ENCODE data around the gene UNC5C.

UNC5C gene

GRCh38 chr4:95290702-95291101 lies 258.1 kb downstream of the UNC5C start:
- H4K20me1 ChIP-seq (ENCODE audit: insufficient read depth): no peaks in the 10 kb centered on the region
- peaks cover 78% of the 10 kb centered on the region for H3K4me1 ChIP-seq (ENCODE audit: low read depth, poor library complexity, severe bottlenecking)
- no peaks in the 10 kb centered on the region for H3K36me3 ChIP-seq (ENCODE audit: insufficient read depth)
- peak overlapping the region; percentile 4; the same call in 1 of the 2 replicates for H3K27ac ChIP-seq
- H3K4me3 ChIP-seq (IDR thresholded peaks at IDR 0.05; ENCODE audit: insufficient read depth, low read depth, low read length): no peak overlapping the region
- no peak overlapping the region for H3K9ac ChIP-seq
- H3K79me2 ChIP-seq (ENCODE audit: insufficient read depth, low read depth): no peaks in the 10 kb centered on the region
- peak overlapping the region; percentile 87 for H3K4me2 ChIP-seq
- H3K27me3 ChIP-seq (ENCODE audit: insufficient read depth, low read depth): no peaks in the 10 kb centered on the region
- no peak overlapping the region for H2AFZ ChIP-seq (ENCODE audit: low read depth)
- no peak for TF ChIP-seq CTCF (conservative IDR thresholded peaks at IDR 0.05; ENCODE audit: low read depth, low read length)

- no peaks in the 10 kb centered on the region for H3K79me2 ChIP-seq (ENCODE audit: insufficient read depth, low read depth)
- no peaks in the 10 kb centered on the region for H3K27me3 ChIP-seq (ENCODE audit: insufficient read depth, low read depth)
- H3K9ac ChIP-seq: no peak overlapping the region
- H3K36me3 ChIP-seq (ENCODE audit: insufficient read depth): no peaks in the 10 kb centered on the region
- peak overlapping the region; percentile 87; the same call in 1 of the 2 replicates for H3K4me2 ChIP-seq
- H3K27ac ChIP-seq: no peak overlapping the region
- H3K4me3 ChIP-seq (IDR thresholded peaks at IDR 0.05; ENCODE audit: insufficient read depth, low read depth, low read length): no peak overlapping the region
- no peak for TF ChIP-seq CTCF (conservative IDR thresholded peaks at IDR 0.05; ENCODE audit: low read depth, low read length)
- no peaks in the 10 kb centered on the region for H4K20me1 ChIP-seq (ENCODE audit: insufficient read depth)
- no peak overlapping the region for H2AFZ ChIP-seq (ENCODE audit: low read depth)
- peaks cover 84% of the 10 kb centered on the region for H3K4me1 ChIP-seq (ENCODE audit: low read depth, poor library complexity, severe bottlenecking)
These were observed 259.6 kb downstream of the UNC5C start for GRCh38 chr4:95289028-95289634.

GRCh38 chr4:95288552-95288951 lies 260.2 kb downstream of the UNC5C start:
- Histone ChIP-seq H4K20me1 (ENCODE audit: insufficient read depth) (no peaks in the 10 kb centered on the region), H3K27me3 (ENCODE audit: insufficient read depth, low read depth) (no peaks in the 10 kb centered on the region), H3K4me1 (ENCODE audit: low read depth, poor library complexity, severe bottlenecking) (peaks cover 81% of the 10 kb centered on the region), H2AFZ (ENCODE audit: low read depth) (no peak overlapping the region), H3K36me3 (ENCODE audit: insufficient read depth) (no peaks in the 10 kb centered on the region), H3K4me3 (IDR thresholded peaks at IDR 0.05; ENCODE audit: insufficient read depth, low read depth, low read length) (no peak overlapping the region), H3K4me2 (no peak overlapping the region; the same call in 1 of the 2 replicates), H3K9ac (no peak overlapping the region), H3K79me2 (ENCODE audit: insufficient read depth, low read depth) (no peaks in the 10 kb centered on the region), H3K27ac (no peak overlapping the region)
- no peak for TF ChIP-seq CTCF (conservative IDR thresholded peaks at IDR 0.05; ENCODE audit: low read depth, low read length)

- Histone ChIP-seq H3K36me3 (ENCODE audit: insufficient read depth) (no peaks in the 10 kb centered on the region), H3K27ac (peak overlapping the region; percentile 32; the same call in 1 of the 2 replicates), H3K4me1 (ENCODE audit: low read depth, poor library complexity, severe bottlenecking) (peaks cover 56% of the 10 kb centered on the region), H2AFZ (ENCODE audit: low read depth) (no peak overlapping the region), H3K27me3 (ENCODE audit: insufficient read depth, low read depth) (no peaks in the 10 kb centered on the region), H3K79me2 (ENCODE audit: insufficient read depth, low read depth) (no peaks in the 10 kb centered on the region), H3K4me2 (peak overlapping the region; percentile 67), H4K20me1 (ENCODE audit: insufficient read depth) (no peaks in the 10 kb centered on the region), H3K9ac (no peak overlapping the region), H3K4me3 (IDR thresholded peaks at IDR 0.05; ENCODE audit: insufficient read depth, low read depth, low read length) (no peak overlapping the region)
- TF ChIP-seq CTCF (conservative IDR thresholded peaks at IDR 0.05; ENCODE audit: low read depth, low read length): no peak
These were observed 263.0 kb downstream of the UNC5C start for GRCh38 chr4:95285797-95286196.
